ENCODE measurements around the gene IGFLR1. TPM values are rescaled to one million over a fixed set of nuclear protein-coding genes. Genes with fewer than 3 reads are reported as not detected.

The IGFLR1 gene
- total RNA-seq, 1 donor from 2014 or later: 3.8 TPM

GRCh38 chr19:35740423-35741202 is 1.6 kb downstream of the IGFLR1 start:
- peak; percentile 98 for DNase-seq (ENCODE audit: extremely low spot score, unreplicated experiment)
- peaks cover 13% of the 10 kb centered on the region for H3K4me1 Mint-ChIP-seq (ENCODE audit: unreplicated experiment)
- no peak for TF ChIP-seq CTCF (conservative IDR thresholded peaks at IDR 0.05)
- H3K36me3 Mint-ChIP-seq: peaks cover 4% of the 10 kb centered on the region
- H3K27ac Mint-ChIP-seq: peak overlapping the region; percentile 82
- peak overlapping the region; percentile 90 for H3K4me3 Mint-ChIP-seq
- no peaks in the 10 kb centered on the region for H3K9me3 Mint-ChIP-seq
- H3K27me3 Mint-ChIP-seq: no peaks in the 10 kb centered on the region

GRCh38 chr19:35740108-35740422 is 2.2 kb downstream of the IGFLR1 start:
- Mint-ChIP-seq H3K36me3 (peaks cover 4% of the 10 kb centered on the region), H3K4me1 (ENCODE audit: unreplicated experiment) (peaks cover 8% of the 10 kb centered on the region), H3K9me3 (no peaks in the 10 kb centered on the region), H3K27ac (peak overlapping the region; percentile 82), H3K4me3 (peak overlapping the region; percentile 90), H3K27me3 (no peaks in the 10 kb centered on the region)
- no peak for TF ChIP-seq CTCF (conservative IDR thresholded peaks at IDR 0.05)
- DNase-seq (ENCODE audit: extremely low spot score, unreplicated experiment): no peak

GRCh38 chr19:35739275-35740107 is 2.8 kb downstream of the IGFLR1 start:
- H3K27ac Mint-ChIP-seq: no peak overlapping the region
- H3K27me3 Mint-ChIP-seq: no peaks in the 10 kb centered on the region

GRCh38 chr19:35738887-35739229 is 3.4 kb downstream of the IGFLR1 start:
- Mint-ChIP-seq H3K27me3 (no peaks in the 10 kb centered on the region), H3K4me3 (peak overlapping the region; percentile 34), H3K27ac (no peak overlapping the region), H3K4me1 (ENCODE audit: unreplicated experiment) (peaks cover 3% of the 10 kb centered on the region), H3K36me3 (peaks cover 4% of the 10 kb centered on the region), H3K9me3 (no peaks in the 10 kb centered on the region)
- DNase-seq (ENCODE audit: extremely low spot score, unreplicated experiment): no peak
- TF ChIP-seq CTCF (conservative IDR thresholded peaks at IDR 0.05): no peak

More at GRCh38 chr19:35739275-35740107, 2.8 kb downstream of the IGFLR1 start:
- H3K9me3 Mint-ChIP-seq: no peaks in the 10 kb centered on the region
- H3K4me1 Mint-ChIP-seq (ENCODE audit: unreplicated experiment): peaks cover 6% of the 10 kb centered on the region
- DNase-seq (ENCODE audit: extremely low spot score, unreplicated experiment): no peak
- H3K36me3 Mint-ChIP-seq: peaks cover 4% of the 10 kb centered on the region
- TF ChIP-seq CTCF (conservative IDR thresholded peaks at IDR 0.05): no peak
- H3K4me3 Mint-ChIP-seq: peak overlapping the region; percentile 68

- Mint-ChIP-seq H3K27ac (no peak overlapping the region), H3K9me3 (no peaks in the 10 kb centered on the region), H3K36me3 (peaks cover 4% of the 10 kb centered on the region), H3K4me1 (ENCODE audit: unreplicated experiment) (peaks cover 3% of the 10 kb centered on the region), H3K27me3 (no peaks in the 10 kb centered on the region), H3K4me3 (peak overlapping the region; percentile 34)
- no peak for TF ChIP-seq CTCF (conservative IDR thresholded peaks at IDR 0.05)
- DNase-seq (ENCODE audit: extremely low spot score, unreplicated experiment): no peak
These were observed 4.0 kb downstream of the IGFLR1 start for GRCh38 chr19:35738021-35738886.

Data from type B pancreatic cell (in vitro differentiated cells).